ENCODE results near the gene COL13A1.

GRCh38 chr10:69752479-69752878, 49.2 kb upstream of the COL13A1 start:
- no peak for TF ChIP-seq POLR2A (IDR thresholded peaks at IDR 0.05)
- TF ChIP-seq CTCF (IDR thresholded peaks at IDR 0.05), result no peak

Data from adrenal gland (tissue), 5 donors.